Activated CD4-positive, CD25-positive, alpha-beta regulatory T cell treated with anti-CD3 and anti-CD28 coated beads, Interleukin-2, amount 50 U/mL, for 72 hours (primary cell): ENCODE data around the gene SMIM10L1.

Experiments
- DNase-seq: peaks from one replicate; pipeline ENCODE4 v3.0.0; 2021

The SMIM10L1 gene

DNA sequence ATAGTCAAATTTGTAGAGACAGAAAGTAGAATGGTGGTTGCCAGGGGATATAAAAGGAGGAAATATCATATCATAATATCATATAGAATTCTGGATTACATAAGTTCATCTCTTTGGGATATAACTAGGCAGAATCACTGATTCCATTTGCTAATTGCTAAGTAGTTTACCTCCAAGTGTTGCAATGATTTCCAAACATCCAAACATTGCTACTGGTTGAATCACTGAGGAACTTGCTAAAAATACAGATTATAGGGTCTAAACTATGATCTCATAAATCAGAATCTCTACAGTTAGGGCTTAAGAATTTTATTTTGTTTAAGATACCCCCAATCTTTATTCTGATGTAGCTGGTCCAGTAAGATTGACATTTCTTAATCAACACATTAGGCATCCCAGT, 31.8 kb downstream of the SMIM10L1 start:
- DNase-seq, result no peak

GRCh38 chr12:11204173-11204572, 33.2 kb downstream of the SMIM10L1 start:
- no peak for DNase-seq

- no peak for DNase-seq
Measured at GRCh38 chr12:11209113-11209512, 38.1 kb downstream of the SMIM10L1 start.
